ENCODE data around the gene DBI.
A peak's percentile ranks its signal among the peaks of the same experiment; 100 is the strongest.

Gene DBI
- 21.6 reads per million, percentile 48 among the genes with 10 or more reads in this experiment for total RNA-seq

- peak; percentile 84 for DNase-seq
Observed at GRCh38 chr2:119366649-119367471, at the start of gene DBI, which contains the start of gene C2orf76. TSS of gene DBI (plus strand) at chr2:119366977. CDS start at chr2:119367052, 75 bp downstream. TSS of gene C2orf76 (minus strand) at chr2:119366834. CDS start at chr2:119339959, 26,875 bp downstream.

- DNase-seq = no peak
Observed at GRCh38 chr2:119317554-119317953, 49.2 kb upstream of the DBI start.

- DNase-seq = no peak
Observed at GRCh38 chr2:119319593-119319992, 47.2 kb upstream of the DBI start.

- no peak for DNase-seq
Observed at GRCh38 chr2:119323459-119323858, 43.3 kb upstream of the DBI start.

- no peak for DNase-seq
Observed at GRCh38 chr2:119324685-119325270, 42.0 kb upstream of the DBI start.

- DNase-seq = no peak
Observed at GRCh38 chr2:119326938-119327337, 39.8 kb upstream of the DBI start.

GRCh38 chr2:119327431-119327830 lies 39.3 kb upstream of the DBI start:
- no peak for DNase-seq

- no peak for DNase-seq
Observed at GRCh38 chr2:119332953-119333352, 33.8 kb upstream of the DBI start.

- no peak for DNase-seq
Observed at GRCh38 chr2:119333360-119333759, 33.4 kb upstream of the DBI start.

- DNase-seq = no peak
Observed at GRCh38 chr2:119333833-119334232, 32.9 kb upstream of the DBI start.

- DNase-seq = no peak
Observed at GRCh38 chr2:119337749-119338148, 29.0 kb upstream of the DBI start.

GRCh38 chr2:119338272-119338671 lies 28.5 kb upstream of the DBI start:
- no peak for DNase-seq

- DNase-seq = peak; percentile 4
Observed at GRCh38 chr2:119338826-119339561, 27.8 kb upstream of the DBI start.

- DNase-seq = no peak
Observed at GRCh38 chr2:119339562-119339923, 27.2 kb upstream of the DBI start.

GRCh38 chr2:119341684-119342083 lies 25.1 kb upstream of the DBI start:
- no peak for DNase-seq

GRCh38 chr2:119349289-119349688 lies 17.5 kb upstream of the DBI start:
- DNase-seq = no peak

GRCh38 chr2:119350311-119350998 lies 16.3 kb upstream of the DBI start:
- DNase-seq = no peak

- DNase-seq = no peak
Observed at GRCh38 chr2:119352357-119352756, 14.4 kb upstream of the DBI start.

GRCh38 chr2:119354860-119355259 lies 11.9 kb upstream of the DBI start:
- DNase-seq = no peak

GRCh38 chr2:119359774-119360173 lies 7.0 kb upstream of the DBI start:
- no peak for DNase-seq

GRCh38 chr2:119360423-119360966 lies 6.3 kb upstream of the DBI start:
- no peak for DNase-seq

GRCh38 chr2:119364798-119365197 lies 2.0 kb upstream of the DBI start:
- no peak for DNase-seq

GRCh38 chr2:119365436-119365835 lies 1.3 kb upstream of the DBI start:
- no peak for DNase-seq

All from effector CD4-positive, alpha-beta T cell (primary cell).